ENCODE measurements around the gene PITPNM3.

The PITPNM3 gene

DNA sequence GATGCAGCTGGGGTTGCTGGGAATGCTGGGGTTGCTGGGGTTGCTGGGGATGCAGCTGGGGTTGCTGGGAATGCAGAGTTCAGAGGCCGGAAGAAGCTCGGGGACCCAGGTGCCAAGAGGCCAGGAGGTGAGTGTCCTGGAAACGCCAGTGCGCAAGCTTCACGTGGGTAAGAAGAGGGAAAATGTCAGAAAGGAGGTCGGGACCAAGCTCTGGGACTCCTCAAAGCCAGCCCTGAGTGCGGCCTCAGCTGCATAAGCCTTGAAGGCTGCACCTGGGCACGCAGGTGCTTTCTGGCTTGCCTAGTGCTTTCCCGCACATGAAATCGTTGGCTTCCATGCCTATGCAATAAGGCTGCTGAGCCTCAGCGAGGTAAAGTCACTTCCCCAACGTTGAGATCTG is 48.3 kb downstream of the PITPNM3 start:
- no peak overlapping the region for H3K27ac ChIP-seq
- DNase-seq: no peak
- no peaks in the 10 kb centered on the region for H3K27me3 ChIP-seq (replicated peaks)
- TF ChIP-seq CTCF (IDR thresholded peaks at IDR 0.05; ENCODE audit: low read depth, low read length, missing control alignments): no peak
- no peak overlapping the region for H3K4me3 ChIP-seq (ENCODE audit: low read depth, low read length)
- in situ Hi-C loops (cut with HindIII; ENCODE audit: low pct_ligation_motif_present, low sequenced_read_pairs): no loop called here
- H3K36me3 ChIP-seq (replicated peaks): no peaks in the 10 kb centered on the region

- in situ Hi-C loops (cut with HindIII; ENCODE audit: low pct_ligation_motif_present, low sequenced_read_pairs): no loop called here
- H3K27ac ChIP-seq: no peak overlapping the region
- TF ChIP-seq CTCF (IDR thresholded peaks at IDR 0.05; ENCODE audit: low read depth, low read length, missing control alignments): no peak
- DNase-seq: peak; percentile 83
- no peak overlapping the region for H3K4me3 ChIP-seq (ENCODE audit: low read depth, low read length)
- no peaks in the 10 kb centered on the region for H3K27me3 ChIP-seq (replicated peaks)
- H3K36me3 ChIP-seq (replicated peaks): no peaks in the 10 kb centered on the region
Measured at GRCh38 chr17:6507535-6507934, 48.8 kb downstream of the PITPNM3 start.

- DNase-seq: no peak
- Histone ChIP-seq H3K27ac (no peak overlapping the region), H3K27me3 (replicated peaks) (no peaks in the 10 kb centered on the region), H3K4me3 (ENCODE audit: low read depth, low read length) (no peak overlapping the region), H3K36me3 (replicated peaks) (no peaks in the 10 kb centered on the region)
- in situ Hi-C loops (cut with HindIII; ENCODE audit: low pct_ligation_motif_present, low sequenced_read_pairs): no loop called here
- TF ChIP-seq CTCF (IDR thresholded peaks at IDR 0.05; ENCODE audit: low read depth, low read length, missing control alignments): no peak
Measured at GRCh38 chr17:6506679-6507231, 49.6 kb downstream of the PITPNM3 start.

GRCh38 chr17:6505425-6506142 is 50.8 kb downstream of the PITPNM3 start:
- in situ Hi-C loops (cut with HindIII; ENCODE audit: low pct_ligation_motif_present, low sequenced_read_pairs): no loop called here
- Histone ChIP-seq H3K4me3 (ENCODE audit: low read depth, low read length) (no peak overlapping the region), H3K27ac (no peak overlapping the region), H3K36me3 (replicated peaks) (no peaks in the 10 kb centered on the region), H3K27me3 (replicated peaks) (no peaks in the 10 kb centered on the region)
- peak; percentile 48 for DNase-seq
- no peak for TF ChIP-seq CTCF (IDR thresholded peaks at IDR 0.05; ENCODE audit: low read depth, low read length, missing control alignments)

DNA sequence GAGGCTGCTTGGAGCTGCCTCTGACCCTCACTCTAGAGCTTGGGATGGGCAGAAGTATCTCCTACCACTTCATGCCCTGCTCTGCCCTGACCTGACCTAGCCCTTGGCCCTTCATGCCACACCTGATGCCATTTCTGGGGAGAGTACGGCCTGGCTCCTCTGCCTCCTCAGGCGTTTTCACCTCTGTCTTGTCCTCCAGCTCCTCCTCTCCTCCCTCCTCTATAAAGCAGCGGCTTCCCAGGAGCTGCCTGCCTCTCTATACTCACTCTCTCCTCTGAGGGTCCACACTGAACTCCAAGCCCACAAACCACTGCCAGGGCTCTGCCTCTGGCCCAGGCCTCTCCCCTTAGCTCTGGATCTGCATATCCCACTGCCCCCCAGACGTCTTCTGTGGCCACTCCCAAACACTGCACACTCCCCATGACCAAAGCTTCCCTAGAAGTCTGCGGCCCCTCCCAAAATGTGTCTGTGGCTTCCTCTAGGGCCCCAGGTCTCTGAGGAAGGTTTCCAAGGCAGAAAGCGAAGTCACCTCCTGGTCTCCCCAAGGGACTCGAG is 52.6 kb downstream of the PITPNM3 start:
- no peak for DNase-seq
- no peak overlapping the region for H3K4me3 ChIP-seq (ENCODE audit: low read depth, low read length)
- no peaks in the 10 kb centered on the region for H3K36me3 ChIP-seq (replicated peaks)
- no peaks in the 10 kb centered on the region for H3K27me3 ChIP-seq (replicated peaks)
- in situ Hi-C loops (cut with HindIII; ENCODE audit: low pct_ligation_motif_present, low sequenced_read_pairs): no loop called here
- no peak overlapping the region for H3K27ac ChIP-seq
- no peak for TF ChIP-seq CTCF (IDR thresholded peaks at IDR 0.05; ENCODE audit: low read depth, low read length, missing control alignments)
